B cell (primary cell): ENCODE data around the gene BMPR1A.

ENCODE experiments used
- CTCF ChIP-seq: fragments of 200-600 bp; IDR thresholded peaks from one replicate; pipeline ENCODE4 v1.8.0; 2022; ENCODE audit warnings: antibody characterized with exemption, mild to moderate bottlenecking
- EZH2 ChIP-seq: IDR thresholded peaks from 2 replicates; pipeline ENCODE4 v1.6.1; 2012; ENCODE audit warnings: borderline replicate concordance, low read depth, mild to moderate bottlenecking, moderate library complexity, low read length; ENCODE audit not compliant: insufficient read depth, poor library complexity, severe bottlenecking

- TF ChIP-seq EZH2 (no peak), CTCF (no peak)
These were observed 36.2 kb downstream of the BMPR1A start for GRCh38 chr10:86792461-86793167.
